Spleen (tissue), 7 donors: Measurements from ENCODE around the gene SEL1L3.

Source experiments
- POLR2A ChIP-seq, 3 donors: fragments of 450-650 bp; IDR thresholded peaks; one replicate each; pipeline ENCODE4 v1.5.1; 2017; ENCODE audit warnings: antibody characterized with exemption in 3 of 3, mild to moderate bottlenecking in 1 of 3
- TF ChIP-seq, protein P1 (sequence below), 11 experiments: fragments of 200-600 bp in 7 of 11; fragments of 450-650 bp in 4 of 11; sonication (generic) in 4 of 11; IDR thresholded peaks in 8 of 11; conservative IDR thresholded peaks in 3 of 11; 1 replicate in 7 of 11; 2 replicates in 4 of 11; pipeline versions ENCODE4 v1.4.0 to v1.8.0; 2016 to 2021; ENCODE audit warnings: antibody characterized with exemption in 11 of 11, inconsistent platforms in 4 of 11, mild to moderate bottlenecking in 1 of 11
- donor health status: DM: no; HTN: no; CAD: no; lungs with moderate emphysema.
- donor health status: DM: no; HTN: no; CAD: no.
- donor health status: DM: no; HTN: no; CAD: no.

DNA sequence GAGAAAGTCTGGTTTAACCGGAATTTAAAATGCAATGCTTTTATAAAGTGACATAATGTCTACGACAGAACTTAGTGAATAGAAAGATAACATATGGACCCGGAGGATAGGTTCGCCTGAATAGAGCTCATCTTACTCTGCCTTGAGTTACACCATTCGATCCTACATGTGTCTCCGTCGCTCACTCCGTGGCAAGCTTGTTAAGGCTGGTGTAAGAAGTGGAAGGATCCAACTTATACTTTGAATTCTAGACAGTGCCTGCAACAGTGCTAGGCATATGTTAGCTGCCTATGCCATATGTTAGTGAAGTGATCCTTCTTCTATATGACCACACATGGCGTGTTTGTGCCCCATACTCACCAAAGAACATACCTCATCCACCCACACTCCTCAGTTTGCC, 50.9 kb downstream of the SEL1L3 start:
- TF ChIP-seq, protein P1, sequence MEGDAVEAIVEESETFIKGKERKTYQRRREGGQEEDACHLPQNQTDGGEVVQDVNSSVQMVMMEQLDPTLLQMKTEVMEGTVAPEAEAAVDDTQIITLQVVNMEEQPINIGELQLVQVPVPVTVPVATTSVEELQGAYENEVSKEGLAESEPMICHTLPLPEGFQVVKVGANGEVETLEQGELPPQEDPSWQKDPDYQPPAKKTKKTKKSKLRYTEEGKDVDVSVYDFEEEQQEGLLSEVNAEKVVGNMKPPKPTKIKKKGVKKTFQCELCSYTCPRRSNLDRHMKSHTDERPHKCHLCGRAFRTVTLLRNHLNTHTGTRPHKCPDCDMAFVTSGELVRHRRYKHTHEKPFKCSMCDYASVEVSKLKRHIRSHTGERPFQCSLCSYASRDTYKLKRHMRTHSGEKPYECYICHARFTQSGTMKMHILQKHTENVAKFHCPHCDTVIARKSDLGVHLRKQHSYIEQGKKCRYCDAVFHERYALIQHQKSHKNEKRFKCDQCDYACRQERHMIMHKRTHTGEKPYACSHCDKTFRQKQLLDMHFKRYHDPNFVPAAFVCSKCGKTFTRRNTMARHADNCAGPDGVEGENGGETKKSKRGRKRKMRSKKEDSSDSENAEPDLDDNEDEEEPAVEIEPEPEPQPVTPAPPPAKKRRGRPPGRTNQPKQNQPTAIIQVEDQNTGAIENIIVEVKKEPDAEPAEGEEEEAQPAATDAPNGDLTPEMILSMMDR (IDR thresholded peaks at IDR 0.05 in 8 of 11, conservative IDR thresholded peaks at IDR 0.05 in 3 of 11) = no peak
- TF ChIP-seq POLR2A (IDR thresholded peaks at IDR 0.05) = no peak
